ENCODE data around the gene NGDN. TPM values are rescaled to one million over a fixed set of nuclear protein-coding genes. Genes with fewer than 3 reads are reported as not detected.

The NGDN gene
- total RNA-seq, 1 donor from 2014 or later: 48.6 TPM

DNA sequence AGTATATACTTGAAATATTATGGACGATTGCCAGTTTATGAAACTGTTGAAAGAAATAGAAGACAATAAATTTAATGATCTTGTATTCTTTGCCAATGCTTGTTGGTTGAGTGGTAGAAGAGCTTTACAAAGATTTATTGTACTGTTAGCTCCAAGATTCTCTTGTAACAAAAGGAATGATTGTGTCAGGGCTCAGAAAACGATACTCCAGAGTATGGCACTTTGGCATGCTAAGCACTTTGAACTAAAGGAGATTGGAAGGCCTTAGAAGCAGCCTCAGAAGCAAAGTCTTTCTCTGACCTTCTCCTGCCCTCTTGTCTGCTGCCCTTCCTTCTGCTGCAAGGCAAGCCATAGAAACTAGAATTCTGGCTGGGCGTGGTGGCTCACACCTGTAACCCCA, 4.2 kb upstream of the NGDN start:
- Mint-ChIP-seq H3K4me1 (ENCODE audit: low read depth) (peaks cover 8% of the 10 kb centered on the region), H3K36me3 (ENCODE audit: insufficient read depth) (no peaks in the 10 kb centered on the region), H3K27me3 (peaks cover 2% of the 10 kb centered on the region), H3K4me3 (ENCODE audit: low read depth) (no peak overlapping the region), H3K9me3 (ENCODE audit: low read depth) (peaks cover 3% of the 10 kb centered on the region), H3K27ac (no peak overlapping the region)
- no peak for DNase-seq (ENCODE audit: low spot score, unreplicated experiment)
- TF ChIP-seq, protein P1, sequence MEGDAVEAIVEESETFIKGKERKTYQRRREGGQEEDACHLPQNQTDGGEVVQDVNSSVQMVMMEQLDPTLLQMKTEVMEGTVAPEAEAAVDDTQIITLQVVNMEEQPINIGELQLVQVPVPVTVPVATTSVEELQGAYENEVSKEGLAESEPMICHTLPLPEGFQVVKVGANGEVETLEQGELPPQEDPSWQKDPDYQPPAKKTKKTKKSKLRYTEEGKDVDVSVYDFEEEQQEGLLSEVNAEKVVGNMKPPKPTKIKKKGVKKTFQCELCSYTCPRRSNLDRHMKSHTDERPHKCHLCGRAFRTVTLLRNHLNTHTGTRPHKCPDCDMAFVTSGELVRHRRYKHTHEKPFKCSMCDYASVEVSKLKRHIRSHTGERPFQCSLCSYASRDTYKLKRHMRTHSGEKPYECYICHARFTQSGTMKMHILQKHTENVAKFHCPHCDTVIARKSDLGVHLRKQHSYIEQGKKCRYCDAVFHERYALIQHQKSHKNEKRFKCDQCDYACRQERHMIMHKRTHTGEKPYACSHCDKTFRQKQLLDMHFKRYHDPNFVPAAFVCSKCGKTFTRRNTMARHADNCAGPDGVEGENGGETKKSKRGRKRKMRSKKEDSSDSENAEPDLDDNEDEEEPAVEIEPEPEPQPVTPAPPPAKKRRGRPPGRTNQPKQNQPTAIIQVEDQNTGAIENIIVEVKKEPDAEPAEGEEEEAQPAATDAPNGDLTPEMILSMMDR (IDR thresholded peaks at IDR 0.05; ENCODE audit: unreplicated experiment): no peak

- no peaks in the 10 kb centered on the region for H3K27me3 Mint-ChIP-seq
Observed at GRCh38 chr14:23468704-23469126, 788 bp upstream of the NGDN start.

GRCh38 chr14:23469906-23470403, 452 bp downstream of the NGDN start:
- H3K27ac Mint-ChIP-seq: no peak overlapping the region
- TF ChIP-seq, protein P1 (IDR thresholded peaks at IDR 0.05; ENCODE audit: unreplicated experiment): no peak
- H3K4me3 Mint-ChIP-seq (ENCODE audit: low read depth): no peak overlapping the region
- H3K9me3 Mint-ChIP-seq (ENCODE audit: low read depth): no peaks in the 10 kb centered on the region
- DNase-seq (ENCODE audit: low spot score, unreplicated experiment): no peak
- peaks cover 12% of the 10 kb centered on the region for H3K4me1 Mint-ChIP-seq (ENCODE audit: low read depth)
- H3K36me3 Mint-ChIP-seq (ENCODE audit: insufficient read depth): peaks cover 8% of the 10 kb centered on the region
- no peaks in the 10 kb centered on the region for H3K27me3 Mint-ChIP-seq

More at GRCh38 chr14:23468704-23469126, 788 bp upstream of the NGDN start:
- Mint-ChIP-seq H3K36me3 (ENCODE audit: insufficient read depth) (peaks cover 6% of the 10 kb centered on the region), H3K27ac (no peak overlapping the region), H3K9me3 (ENCODE audit: low read depth) (no peaks in the 10 kb centered on the region), H3K4me3 (ENCODE audit: low read depth) (no peak overlapping the region), H3K4me1 (ENCODE audit: low read depth) (peaks cover 12% of the 10 kb centered on the region)
- TF ChIP-seq, protein P1 (IDR thresholded peaks at IDR 0.05; ENCODE audit: unreplicated experiment): no peak
- DNase-seq (ENCODE audit: low spot score, unreplicated experiment): no peak

DNA sequence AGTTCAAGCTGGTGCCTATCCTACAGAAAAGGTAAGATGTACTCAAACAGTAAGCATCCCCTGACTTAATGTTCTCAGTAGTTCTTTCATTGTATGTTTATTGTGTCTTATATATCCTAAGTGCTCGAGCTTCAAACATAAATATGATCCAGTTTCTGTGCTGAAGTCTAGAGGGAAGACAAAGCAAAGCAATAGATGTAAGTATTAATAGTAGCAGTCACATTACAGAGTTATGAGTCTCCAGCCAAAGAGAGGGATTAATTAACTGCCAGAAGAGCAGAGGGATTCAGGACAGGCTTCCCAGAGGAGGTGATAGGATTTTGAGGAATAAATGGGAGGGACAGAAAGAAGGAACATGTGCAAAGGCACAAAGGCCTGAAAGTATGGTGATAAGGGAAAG, 1.4 kb downstream of the NGDN start:
- no peak for DNase-seq (ENCODE audit: low spot score, unreplicated experiment)
- H3K27me3 Mint-ChIP-seq: no peaks in the 10 kb centered on the region
- no peaks in the 10 kb centered on the region for H3K9me3 Mint-ChIP-seq (ENCODE audit: low read depth)
- H3K27ac Mint-ChIP-seq: no peak overlapping the region
- H3K36me3 Mint-ChIP-seq (ENCODE audit: insufficient read depth): peaks cover 9% of the 10 kb centered on the region
- peaks cover 12% of the 10 kb centered on the region for H3K4me1 Mint-ChIP-seq (ENCODE audit: low read depth)
- TF ChIP-seq, protein P1 (IDR thresholded peaks at IDR 0.05; ENCODE audit: unreplicated experiment): no peak
- no peak overlapping the region for H3K4me3 Mint-ChIP-seq (ENCODE audit: low read depth)

GRCh38 chr14:23478109-23478759, 8.7 kb downstream of the NGDN start:
- peaks cover 5% of the 10 kb centered on the region for H3K4me1 Mint-ChIP-seq (ENCODE audit: low read depth)
- H3K4me3 Mint-ChIP-seq (ENCODE audit: low read depth): no peak overlapping the region
- TF ChIP-seq, protein P1 (IDR thresholded peaks at IDR 0.05; ENCODE audit: unreplicated experiment): peak; percentile 82
- no peaks in the 10 kb centered on the region for H3K27me3 Mint-ChIP-seq
- no peak overlapping the region for H3K27ac Mint-ChIP-seq
- peak; percentile 27 for DNase-seq (ENCODE audit: low spot score, unreplicated experiment)
- H3K9me3 Mint-ChIP-seq (ENCODE audit: low read depth): no peaks in the 10 kb centered on the region
- peaks cover 18% of the 10 kb centered on the region for H3K36me3 Mint-ChIP-seq (ENCODE audit: insufficient read depth)
